ENCODE data around the gene TSPEAR.
"Not testable (repeated sequence)": the region's sequence is repeated elsewhere in the genome, so short reads cannot be mapped to it uniquely, and the experiment has no call there.

Gene TSPEAR

GRCh38 chr21:44601596-44602462, 109.5 kb downstream of the TSPEAR start:
- DNase-seq (ENCODE audit: extremely low spot score) = no peak
- ChIA-PET POLR2A (no interaction called here), CTCF (no interaction called here)
- TF ChIP-seq L3MBTL2 (conservative IDR thresholded peaks at IDR 0.05) = no peak
- TF ChIP-seq BHLHE40 (IDR thresholded peaks at IDR 0.05; ENCODE audit: borderline replicate concordance) = no peak
- no peak for TF ChIP-seq CTBP1 (IDR thresholded peaks at IDR 0.05; ENCODE audit: borderline replicate concordance)

GRCh38 chr21:44601091-44601490, 110.3 kb downstream of the TSPEAR start:
- CTCF ChIA-PET = not testable (repeated sequence)

GRCh38 chr21:44600118-44600978, 111.0 kb downstream of the TSPEAR start, which contains the start of gene KRTAP10-7:
KRTAP10-7 (plus strand) TSS chr21:44600597; CDS start chr21:44600622, 25 bp downstream.
- POLR2A ChIA-PET; CTCF ChIA-PET; DNase-seq (ENCODE audit: extremely low spot score): not testable (repeated sequence)

More at GRCh38 chr21:44601091-44601490, 110.3 kb downstream of the TSPEAR start:
- DNase-seq (ENCODE audit: extremely low spot score); POLR2A ChIA-PET: not testable (repeated sequence)

- DNase-seq (ENCODE audit: extremely low spot score) = no peak
- ChIA-PET CTCF (no interaction called here), POLR2A (no interaction called here)
- TF ChIP-seq SP1 (IDR thresholded peaks at IDR 0.05) = no peak
- no peak for TF ChIP-seq BHLHE40 (IDR thresholded peaks at IDR 0.05; ENCODE audit: borderline replicate concordance)
- TF ChIP-seq HDGF (IDR thresholded peaks at IDR 0.05; ENCODE audit: borderline replicate concordance) = no peak
- no peak for TF ChIP-seq ZNF384 (IDR thresholded peaks at IDR 0.05)
- no peak for TF ChIP-seq NFRKB (IDR thresholded peaks at IDR 0.05)
- TF ChIP-seq TARDBP (IDR thresholded peaks at IDR 0.05) = no peak
- TF ChIP-seq LEF1 (IDR thresholded peaks at IDR 0.05; ENCODE audit: borderline replicate concordance) = no peak
- no peak for TF ChIP-seq CTBP1 (IDR thresholded peaks at IDR 0.05; ENCODE audit: borderline replicate concordance)
- no peak for TF ChIP-seq ARNT (IDR thresholded peaks at IDR 0.05)
- TF ChIP-seq SUZ12 (IDR thresholded peaks at IDR 0.05) = no peak
- TF ChIP-seq FOXK2 (IDR thresholded peaks at IDR 0.05) = no peak
- no peak for TF ChIP-seq ELF4 (IDR thresholded peaks at IDR 0.05)
- no peak for TF ChIP-seq PKNOX1 (IDR thresholded peaks at IDR 0.05)
- TF ChIP-seq FOXA1 (IDR thresholded peaks at IDR 0.05) = no peak
- TF ChIP-seq FOXM1 (IDR thresholded peaks at IDR 0.05; ENCODE audit: borderline replicate concordance) = no peak
- TF ChIP-seq L3MBTL2 (conservative IDR thresholded peaks at IDR 0.05) = no peak
These were observed 111.9 kb downstream of the TSPEAR start for GRCh38 chr21:44599264-44600029.

GRCh38 chr21:44598061-44598460, 113.3 kb downstream of the TSPEAR start:
- no peak for TF ChIP-seq NFRKB (IDR thresholded peaks at IDR 0.05)
- TF ChIP-seq CTBP1 (IDR thresholded peaks at IDR 0.05; ENCODE audit: borderline replicate concordance) = no peak
- TF ChIP-seq L3MBTL2 (conservative IDR thresholded peaks at IDR 0.05) = no peak
- CTCF ChIA-PET = no interaction called here
- POLR2A ChIA-PET = no interaction called here
- DNase-seq (ENCODE audit: extremely low spot score) = no peak

- CTCF ChIA-PET = no interaction called here
- DNase-seq (ENCODE audit: extremely low spot score) = no peak
- TF ChIP-seq ARNT (IDR thresholded peaks at IDR 0.05) = no peak
- no peak for TF ChIP-seq FOXM1 (IDR thresholded peaks at IDR 0.05; ENCODE audit: borderline replicate concordance)
- no peak for TF ChIP-seq CTBP1 (IDR thresholded peaks at IDR 0.05; ENCODE audit: borderline replicate concordance)
- TF ChIP-seq PKNOX1 (IDR thresholded peaks at IDR 0.05) = no peak
- TF ChIP-seq L3MBTL2 (conservative IDR thresholded peaks at IDR 0.05) = no peak
- no peak for TF ChIP-seq HDGF (IDR thresholded peaks at IDR 0.05; ENCODE audit: borderline replicate concordance)
- TF ChIP-seq NFRKB (IDR thresholded peaks at IDR 0.05) = no peak
- no peak for TF ChIP-seq ELF4 (IDR thresholded peaks at IDR 0.05)
- no peak for TF ChIP-seq BHLHE40 (IDR thresholded peaks at IDR 0.05; ENCODE audit: borderline replicate concordance)
- no peak for TF ChIP-seq TARDBP (IDR thresholded peaks at IDR 0.05)
- no peak for TF ChIP-seq FOXK2 (IDR thresholded peaks at IDR 0.05)
- no peak for TF ChIP-seq LEF1 (IDR thresholded peaks at IDR 0.05; ENCODE audit: borderline replicate concordance)
- no peak for TF ChIP-seq SP1 (IDR thresholded peaks at IDR 0.05)
- TF ChIP-seq FOXA1 (IDR thresholded peaks at IDR 0.05) = no peak
- no peak for TF ChIP-seq SUZ12 (IDR thresholded peaks at IDR 0.05)
- TF ChIP-seq ZNF384 (IDR thresholded peaks at IDR 0.05) = no peak
- POLR2A ChIA-PET = interaction anchor here (1.1 kb wide), 1 partner anchor 205 kb away, joined by 3 read pairs; the partner anchor contains the start of gene UBE2G2
These were observed 115.2 kb downstream of the TSPEAR start for GRCh38 chr21:44596068-44596725.

All from HEK293T (cell line).